HG02798 (cell line): ENCODE measurements around the gene SFR1.
A peak's percentile ranks its signal among the peaks of the same experiment; 100 is the strongest.

Experiments
- ATAC-seq: cut with Tn5 transposase; IDR thresholded peaks from one replicate; pipeline ENCODE4 v1.9.1; 2021; ENCODE audit warnings: mild to moderate bottlenecking; ENCODE audit not compliant: unreplicated experiment, poor library complexity

The SFR1 gene

GRCh38 chr10:104121485-104122224 lies at the start of gene SFR1:
Gene SFR1 (plus strand): TSS chr10:104122171. CDS start chr10:104122184, 13 bp downstream.
- ATAC-seq: peak; percentile 96

- no peak for ATAC-seq
Measured at GRCh38 chr10:104072786-104073185, 49.2 kb upstream of the SFR1 start.

GRCh38 chr10:104074505-104074904 lies 47.5 kb upstream of the SFR1 start:
- no peak for ATAC-seq

GRCh38 chr10:104076743-104077160 lies 45.2 kb upstream of the SFR1 start:
- ATAC-seq: no peak

- no peak for ATAC-seq
Measured at GRCh38 chr10:104077247-104077646, 44.7 kb upstream of the SFR1 start.

GRCh38 chr10:104077663-104078151 lies 44.3 kb upstream of the SFR1 start:
- ATAC-seq: no peak

- ATAC-seq: no peak
Measured at GRCh38 chr10:104080762-104081161, 41.2 kb upstream of the SFR1 start.

GRCh38 chr10:104081998-104082397 lies 40.0 kb upstream of the SFR1 start:
- no peak for ATAC-seq

- no peak for ATAC-seq
Measured at GRCh38 chr10:104084482-104085142, 37.4 kb upstream of the SFR1 start.

GRCh38 chr10:104085801-104086400 lies 36.1 kb upstream of the SFR1 start, which contains the start of gene COL17A1:
Gene COL17A1 (minus strand): TSS chr10:104085880. CDS start chr10:104080673, 5,207 bp downstream.
- no peak for ATAC-seq

GRCh38 chr10:104088239-104088638 lies 33.7 kb upstream of the SFR1 start:
- ATAC-seq: no peak

GRCh38 chr10:104089621-104090020 lies 32.4 kb upstream of the SFR1 start:
- ATAC-seq: no peak

GRCh38 chr10:104090611-104091010 lies 31.4 kb upstream of the SFR1 start:
- no peak for ATAC-seq

GRCh38 chr10:104092749-104093148 lies 29.2 kb upstream of the SFR1 start:
- no peak for ATAC-seq

GRCh38 chr10:104096692-104097091 lies 25.3 kb upstream of the SFR1 start:
- no peak for ATAC-seq

- ATAC-seq: no peak
Measured at GRCh38 chr10:104098358-104098925, 23.5 kb upstream of the SFR1 start.

- no peak for ATAC-seq
Measured at GRCh38 chr10:104099269-104099668, 22.7 kb upstream of the SFR1 start.

- ATAC-seq: no peak
Measured at GRCh38 chr10:104099941-104100340, 22.0 kb upstream of the SFR1 start.

- no peak for ATAC-seq
Measured at GRCh38 chr10:104100795-104101194, 21.2 kb upstream of the SFR1 start.

- ATAC-seq: no peak
Measured at GRCh38 chr10:104101902-104102301, 20.1 kb upstream of the SFR1 start.

- ATAC-seq: peak; percentile 60
Measured at GRCh38 chr10:104103956-104104355, 18.0 kb upstream of the SFR1 start.
